Activated CD8-positive, alpha-beta memory T cell treated with anti-CD3 and anti-CD28 coated beads for 24 hours (primary cell): ENCODE measurements around the gene ANKUB1.
A peak's percentile ranks its signal among the peaks of the same experiment; 100 is the strongest.
"Not testable (repeated sequence)": the region's sequence is repeated elsewhere in the genome, so short reads cannot be mapped to it uniquely, and the experiment has no call there.

Experiments
- DNase-seq: peaks from one replicate; pipeline ENCODE4 v3.0.0-alpha.2; 2020

Gene ANKUB1

GRCh38 chr3:149792452-149793270, at the start of gene ANKUB1:
ANKUB1 (minus strand) TSS chr3:149792554; CDS start chr3:149792366, 188 bp downstream.
- no peak for DNase-seq

GRCh38 chr3:149839896-149840295, 47.5 kb upstream of the ANKUB1 start:
- no peak for DNase-seq

- DNase-seq = not testable (repeated sequence)
Observed at GRCh38 chr3:149839469-149839868, 47.1 kb upstream of the ANKUB1 start.

GRCh38 chr3:149838491-149838890, 46.1 kb upstream of the ANKUB1 start:
- DNase-seq = not testable (repeated sequence)

GRCh38 chr3:149833241-149833640, 40.9 kb upstream of the ANKUB1 start:
- no peak for DNase-seq

GRCh38 chr3:149832086-149832485, 39.7 kb upstream of the ANKUB1 start:
- no peak for DNase-seq

- no peak for DNase-seq
Observed at GRCh38 chr3:149831321-149831720, 39.0 kb upstream of the ANKUB1 start.

- DNase-seq = no peak
Observed at GRCh38 chr3:149830902-149831301, 38.5 kb upstream of the ANKUB1 start.

- DNase-seq = not testable (repeated sequence)
Observed at GRCh38 chr3:149829631-149830030, 37.3 kb upstream of the ANKUB1 start.

- no peak for DNase-seq
Observed at GRCh38 chr3:149828390-149828789, 36.0 kb upstream of the ANKUB1 start.

GRCh38 chr3:149826636-149827035, 34.3 kb upstream of the ANKUB1 start:
- no peak for DNase-seq

GRCh38 chr3:149820183-149820582, 27.8 kb upstream of the ANKUB1 start:
- DNase-seq = no peak

- no peak for DNase-seq
Observed at GRCh38 chr3:149819432-149819831, 27.1 kb upstream of the ANKUB1 start.

GRCh38 chr3:149816986-149817385, 24.6 kb upstream of the ANKUB1 start:
- no peak for DNase-seq

- DNase-seq = no peak
Observed at GRCh38 chr3:149816311-149816710, 24.0 kb upstream of the ANKUB1 start.

- no peak for DNase-seq
Observed at GRCh38 chr3:149815728-149816127, 23.4 kb upstream of the ANKUB1 start.

- no peak for DNase-seq
Observed at GRCh38 chr3:149815321-149815720, 23.0 kb upstream of the ANKUB1 start.

- no peak for DNase-seq
Observed at GRCh38 chr3:149813367-149814281, 21.3 kb upstream of the ANKUB1 start.

GRCh38 chr3:149812606-149813366, 20.4 kb upstream of the ANKUB1 start, which contains the start of gene RNF13:
RNF13 (plus strand) TSS chr3:149813215; CDS start chr3:149846027, 32,812 bp downstream.
- DNase-seq = peak; percentile 98

GRCh38 chr3:149812165-149812605, 19.8 kb upstream of the ANKUB1 start:
- no peak for DNase-seq

- DNase-seq = no peak
Observed at GRCh38 chr3:149810846-149811245, 18.5 kb upstream of the ANKUB1 start.

- DNase-seq = no peak
Observed at GRCh38 chr3:149809699-149810098, 17.3 kb upstream of the ANKUB1 start.
